Measurements from ENCODE around the gene CTNNA3. TPM values are rescaled to one million over a fixed set of nuclear protein-coding genes. Genes with fewer than 3 reads are reported as not detected.
"Not testable (repeated sequence)": the region's sequence is repeated elsewhere in the genome, so short reads cannot be mapped to it uniquely, and the experiment has no call there.

Gene CTNNA3
- total RNA-seq, 1 donor from 2014 or later = 0.13 TPM

DNA sequence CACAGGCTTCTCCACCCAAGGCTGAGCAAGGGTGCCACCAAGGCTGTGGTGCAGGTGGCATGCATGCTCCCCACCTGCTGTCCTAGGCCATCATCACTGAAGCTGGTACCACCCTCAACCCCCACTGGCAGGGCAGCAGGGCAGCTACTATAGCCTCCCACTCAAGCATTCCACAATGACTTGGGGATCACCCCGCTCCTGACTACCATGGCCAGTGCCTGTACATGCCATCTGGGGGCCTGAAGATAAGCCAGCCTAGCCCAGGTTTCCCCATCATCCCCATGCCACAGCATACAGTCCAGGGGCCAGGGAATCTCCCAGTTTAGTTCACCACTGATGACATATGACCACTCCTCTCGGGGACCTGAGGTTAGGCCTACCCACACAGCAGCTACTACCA is 1281.1 kb downstream of the CTNNA3 start:
- no peak for DNase-seq (ENCODE audit: low read depth in 2 of 2)

DNA sequence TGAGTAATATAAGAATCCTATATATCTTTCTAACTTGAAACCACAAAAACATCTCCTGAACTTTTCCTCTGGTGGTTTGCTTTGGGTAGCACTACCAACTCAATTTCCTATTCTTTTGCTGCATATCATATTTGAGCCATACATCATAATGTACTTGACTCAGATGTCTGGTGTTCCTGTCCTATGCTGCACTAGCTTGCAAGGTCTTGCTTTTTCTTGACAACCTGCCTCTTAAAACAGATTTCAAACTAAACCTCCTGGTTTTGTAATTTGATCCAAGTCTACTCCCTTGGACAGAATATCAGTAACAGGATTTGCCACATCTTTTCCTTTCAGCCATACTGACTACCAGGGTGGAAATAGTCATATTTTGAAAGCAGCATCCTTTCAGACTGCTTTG is 1290.4 kb downstream of the CTNNA3 start:
- DNase-seq (ENCODE audit: low read depth in 2 of 2) = no peak

- no peak for DNase-seq (ENCODE audit: low read depth in 2 of 2)
Observed at GRCh38 chr10:66398669-66399068, 1297.3 kb downstream of the CTNNA3 start.

DNA sequence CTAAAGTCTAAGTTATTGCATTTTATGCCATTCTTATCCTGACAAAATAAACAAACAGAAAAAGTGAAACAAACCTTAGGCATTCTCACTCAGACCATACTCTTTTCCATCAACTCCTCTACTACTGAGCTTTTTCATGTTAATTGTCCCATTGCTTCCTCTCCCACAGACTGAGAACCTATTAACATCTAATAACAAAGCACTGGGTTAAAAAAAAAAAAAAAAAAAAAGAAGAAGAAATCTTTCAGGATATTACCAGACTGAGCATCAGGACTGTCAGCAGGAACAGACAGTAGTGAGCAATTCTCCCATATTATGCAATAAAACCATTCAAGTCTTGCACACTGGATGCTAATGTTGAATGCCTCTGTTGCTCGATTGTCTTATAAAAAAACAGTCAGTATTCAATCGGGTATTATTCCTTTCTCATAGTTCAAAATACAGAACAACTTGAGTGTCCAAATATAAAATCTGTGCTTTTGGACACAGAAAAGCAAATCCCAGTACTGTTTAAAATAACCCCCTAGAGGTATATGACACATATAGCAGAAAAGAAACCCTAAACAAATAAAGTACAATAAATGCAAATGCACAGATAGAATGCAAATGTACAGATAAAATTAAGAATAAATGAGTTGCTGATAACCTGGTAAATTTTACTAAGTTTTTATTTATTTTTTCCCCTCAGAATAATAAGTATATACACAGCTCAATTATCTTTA is 1301.5 kb downstream of the CTNNA3 start:
- DNase-seq (ENCODE audit: low read depth in 2 of 2) = no peak

DNA sequence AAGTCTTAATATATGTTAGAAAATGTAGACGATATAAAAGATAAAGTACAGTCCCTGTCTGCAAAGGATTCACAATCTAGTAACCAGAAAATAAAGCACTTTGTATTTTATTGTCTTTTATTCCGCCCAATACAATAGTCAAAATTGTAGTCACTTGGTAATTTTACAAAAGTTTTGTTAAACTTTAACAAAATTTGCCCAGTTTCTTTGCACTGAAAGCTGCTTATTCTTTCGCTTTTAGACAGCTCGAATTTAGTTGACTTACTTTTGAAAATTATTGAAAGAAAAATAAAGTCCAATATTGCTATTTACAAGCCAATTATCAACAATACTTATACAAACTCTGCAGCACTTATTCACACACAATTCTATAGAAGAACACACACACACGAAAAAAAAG is 1305.1 kb downstream of the CTNNA3 start:
- no peak for DNase-seq (ENCODE audit: low read depth in 2 of 2)

DNA sequence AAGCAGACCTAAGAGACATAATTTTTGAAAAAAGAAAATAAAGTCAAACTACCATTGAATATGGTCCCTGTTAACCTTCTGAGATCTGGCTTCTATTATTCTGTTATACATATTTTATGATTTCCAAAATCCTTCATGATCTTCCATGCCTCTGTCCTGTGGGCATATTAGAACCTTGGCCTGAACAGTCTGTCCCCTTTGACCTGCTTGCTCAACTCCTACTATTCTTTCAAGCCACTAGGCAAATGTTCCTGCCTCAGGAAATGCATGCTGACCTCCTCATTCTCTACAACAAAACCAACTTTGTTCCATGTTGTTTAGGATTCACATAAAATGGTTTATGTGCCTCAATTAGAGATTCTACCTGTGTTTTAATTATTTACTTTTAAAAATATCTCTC is 1315.0 kb downstream of the CTNNA3 start:
- DNase-seq (ENCODE audit: low read depth in 2 of 2) = no peak

- DNase-seq (ENCODE audit: low read depth in 2 of 2) = no peak
Observed at GRCh38 chr10:66378117-66378876, 1317.7 kb downstream of the CTNNA3 start.

DNA sequence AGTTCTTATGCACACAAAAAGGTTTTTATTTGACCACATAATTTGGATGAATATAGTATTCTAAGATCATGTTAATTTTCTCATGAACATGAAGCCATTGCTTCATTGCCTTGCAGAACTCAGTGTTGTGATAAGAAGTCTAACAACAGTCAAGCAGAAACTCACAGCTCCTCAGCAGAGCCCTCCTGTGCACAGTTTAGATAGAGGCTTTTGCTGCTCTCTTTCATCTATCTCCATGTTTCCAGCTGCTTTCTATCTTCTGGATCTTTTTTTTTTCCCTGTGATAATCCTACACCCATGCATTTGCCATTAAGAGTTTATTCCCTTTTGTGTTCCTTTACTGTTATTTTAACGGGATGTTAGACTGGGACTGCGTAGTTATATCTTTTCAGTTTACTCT is 1327.8 kb downstream of the CTNNA3 start:
- DNase-seq (ENCODE audit: low read depth in 2 of 2) = no peak

- DNase-seq (ENCODE audit: low read depth in 2 of 2) = no peak
Observed at GRCh38 chr10:66366163-66366562, 1329.8 kb downstream of the CTNNA3 start.

GRCh38 chr10:66365686-66366085 is 1330.3 kb downstream of the CTNNA3 start:
- DNase-seq (ENCODE audit: low read depth in 2 of 2) = no peak

DNA sequence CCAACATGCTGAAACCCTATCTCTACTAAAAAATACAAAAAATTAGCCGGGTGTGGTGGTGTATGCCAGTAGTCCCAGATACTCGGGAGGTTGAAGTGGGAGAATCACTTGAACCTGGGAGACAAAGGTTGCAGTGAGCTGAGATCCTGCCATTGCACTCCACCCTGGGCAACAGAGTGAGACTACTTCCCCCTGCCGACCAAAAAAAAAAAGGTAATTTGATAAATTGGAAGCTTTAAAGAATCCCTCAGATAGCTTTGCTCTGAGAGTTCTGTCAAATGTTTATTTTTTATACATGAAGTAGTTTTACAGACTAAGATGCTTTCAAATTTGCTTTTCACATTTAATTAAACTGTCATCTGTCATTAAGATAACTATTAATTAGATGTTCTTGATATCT is 1333.5 kb downstream of the CTNNA3 start:
- no peak for DNase-seq (ENCODE audit: low read depth in 2 of 2)

- not testable (repeated sequence) for DNase-seq (ENCODE audit: low read depth in 2 of 2)
Observed at GRCh38 chr10:66353822-66354221, 1342.2 kb downstream of the CTNNA3 start.

- DNase-seq (ENCODE audit: low read depth in 2 of 2) = no peak
Observed at GRCh38 chr10:66353422-66353821, 1342.6 kb downstream of the CTNNA3 start.

- no peak for DNase-seq (ENCODE audit: low read depth in 2 of 2)
Observed at GRCh38 chr10:66350622-66351399, 1345.2 kb downstream of the CTNNA3 start.

GRCh38 chr10:66349726-66350125 is 1346.3 kb downstream of the CTNNA3 start:
- no peak for DNase-seq (ENCODE audit: low read depth in 2 of 2)

- DNase-seq (ENCODE audit: low read depth in 2 of 2) = no peak
Observed at GRCh38 chr10:66349076-66349475, 1346.9 kb downstream of the CTNNA3 start.

DNA sequence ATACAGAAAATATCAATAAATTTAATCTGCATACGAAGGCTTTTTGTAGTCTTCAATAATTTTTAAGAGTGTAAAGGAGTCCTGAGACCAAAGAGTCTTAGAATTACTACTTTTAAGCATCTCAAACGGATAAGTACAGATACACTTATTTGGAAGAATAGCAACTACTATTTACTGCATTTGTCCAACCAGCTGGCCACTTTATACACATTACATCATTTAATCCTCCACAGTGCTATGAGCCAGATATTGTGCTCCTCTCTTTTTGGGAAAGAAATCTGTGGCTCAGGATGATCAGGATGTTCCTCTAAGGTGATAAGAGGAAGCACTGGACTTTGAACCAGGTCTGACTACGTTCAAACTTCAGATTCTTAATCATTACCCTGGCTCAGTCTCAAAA is 1358.8 kb downstream of the CTNNA3 start:
- DNase-seq (ENCODE audit: low read depth in 2 of 2) = no peak

DNA sequence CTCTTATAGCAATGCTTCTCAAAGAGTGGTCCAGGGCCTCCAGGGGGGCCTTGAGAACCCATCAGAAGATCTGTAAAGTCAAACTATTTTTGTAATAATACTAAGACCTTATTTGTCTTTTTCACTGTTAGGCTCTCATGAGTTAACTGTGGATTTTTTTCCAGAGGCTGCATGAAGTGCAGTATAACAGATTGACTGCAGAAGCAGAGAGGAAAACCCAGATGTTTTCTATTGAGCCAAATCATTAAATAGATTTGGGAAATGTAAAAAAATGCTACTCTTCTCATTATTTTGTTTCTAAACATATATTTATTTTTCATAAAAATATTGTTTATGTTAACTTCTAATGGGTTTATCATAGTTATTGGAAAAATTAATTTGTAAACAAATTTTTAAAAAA is 1359.2 kb downstream of the CTNNA3 start:
- DNase-seq (ENCODE audit: low read depth in 2 of 2) = no peak

DNA sequence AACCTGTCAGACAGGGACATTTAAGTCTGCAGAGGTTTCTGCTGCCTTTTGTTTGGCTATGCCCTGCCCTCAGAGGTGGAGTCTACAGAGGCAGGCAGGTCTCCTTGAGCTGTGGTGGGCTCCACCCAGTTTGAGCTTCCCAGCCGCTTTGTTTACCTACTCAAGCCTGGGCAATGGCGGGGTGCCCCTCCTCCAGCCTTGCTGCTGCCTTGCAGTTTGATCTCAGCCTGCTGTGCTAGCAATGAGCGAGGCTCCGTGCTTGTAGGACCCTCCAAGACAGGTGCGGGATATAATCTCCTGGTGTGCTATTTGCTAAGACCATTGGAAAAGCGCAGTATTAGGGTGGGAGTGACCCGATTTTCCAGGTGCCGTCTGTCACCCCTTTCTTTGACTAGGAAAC is 1360.2 kb downstream of the CTNNA3 start:
- DNase-seq (ENCODE audit: low read depth in 2 of 2) = not testable (repeated sequence)

DNA sequence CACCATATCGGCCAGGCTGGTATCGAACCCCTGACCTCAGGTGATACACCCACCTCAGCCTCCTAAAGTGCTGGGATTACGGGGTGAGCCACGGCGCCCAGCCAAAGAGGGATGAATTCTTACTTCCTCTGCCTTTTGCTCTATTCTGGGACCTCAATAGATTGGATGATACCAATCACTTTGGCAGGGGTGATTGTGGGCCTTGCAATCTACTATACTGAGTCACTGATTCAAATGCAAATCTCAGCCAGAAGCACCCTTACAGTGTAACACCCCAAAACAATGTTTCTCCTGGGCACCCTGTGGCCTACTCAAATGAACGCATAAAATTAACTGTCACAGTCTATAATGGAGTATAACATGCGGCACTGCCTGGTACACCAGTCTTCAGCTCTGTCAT is 1366.8 kb downstream of the CTNNA3 start:
- no peak for DNase-seq (ENCODE audit: low read depth in 2 of 2)

DNA sequence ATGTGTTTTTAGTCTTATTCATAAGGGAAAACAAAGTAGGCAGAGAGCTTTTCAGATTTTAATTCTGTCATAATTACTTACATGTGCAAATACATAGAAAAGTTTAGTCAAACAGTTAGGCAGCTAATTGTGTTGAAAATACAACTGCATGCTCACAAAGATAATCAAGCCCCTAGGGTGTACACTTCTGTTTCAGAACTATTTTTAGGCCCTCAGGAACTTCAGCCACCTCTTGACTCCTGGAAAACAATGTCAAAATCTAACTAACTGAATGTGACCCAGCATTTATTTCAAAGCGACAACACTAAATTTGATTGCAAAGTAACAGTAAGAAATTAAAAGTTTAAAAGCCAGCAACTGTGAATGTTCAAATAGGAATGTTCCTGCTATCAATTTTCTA is 1369.1 kb downstream of the CTNNA3 start:
- no peak for DNase-seq (ENCODE audit: low read depth in 2 of 2)

GRCh38 chr10:66322777-66323176 is 1373.2 kb downstream of the CTNNA3 start:
- DNase-seq (ENCODE audit: low read depth in 2 of 2) = no peak

Data from dermis microvascular lymphatic vessel endothelial cell (primary cell).